ENCODE results near the gene SOX6.

GRCh38 chr11:16350125-16350524 lies 6.2 kb downstream of the SOX6 start:
- TF ChIP-seq POLR2AphosphoS5 (IDR thresholded peaks at IDR 0.05; ENCODE audit: insufficient read depth in 1 of 2, low read depth in 1 of 2), result no peak
- no peak for TF ChIP-seq CTCF (IDR thresholded peaks at IDR 0.05)

Measured in vagina (tissue), 2 donors.